HFF-Myc (cell line): ENCODE results near the gene SPON1.

Source experiments
- DNase-seq: peaks from one replicate; pipeline ENCODE4 v3.0.0-alpha.2; 2011; ENCODE audit warnings: low read depth; ENCODE audit errors: extremely low read depth
- H3K4me3 ChIP-seq: replicated peaks from 2 replicates; pipeline ENCODE4 v1.5.1; 2011; ENCODE audit warnings: low read depth, mild to moderate bottlenecking, control low read depth, low read length
- CTCF ChIP-seq: IDR thresholded peaks from 2 replicates; pipeline ENCODE4 v1.5.1; 2012; ENCODE audit warnings: mild to moderate bottlenecking, low read depth, low read length, control low read depth; ENCODE audit errors: missing control alignments

Gene SPON1

DNA sequence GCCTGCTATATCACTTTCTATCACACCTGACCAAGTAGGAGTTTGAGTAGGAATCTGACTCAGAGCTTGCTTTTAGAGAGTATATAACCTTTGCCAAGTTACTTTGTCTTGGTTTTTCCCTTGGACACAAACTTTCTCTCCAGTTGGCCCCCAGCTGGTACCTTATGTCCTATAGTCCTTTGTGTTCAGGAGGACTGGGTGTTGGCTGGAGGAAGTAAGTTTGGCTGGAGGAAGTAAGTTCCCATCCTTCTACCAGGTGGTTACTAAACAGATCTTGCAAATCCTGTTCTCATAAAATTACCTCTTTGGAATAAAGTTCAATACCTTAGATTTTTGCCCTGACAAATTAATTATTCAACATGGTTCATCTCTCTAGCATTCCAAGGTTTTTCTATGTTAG is 37.2 kb downstream of the SPON1 start:
- no peak overlapping the region for H3K4me3 ChIP-seq
- TF ChIP-seq CTCF = no peak
- DNase-seq = no peak

DNA sequence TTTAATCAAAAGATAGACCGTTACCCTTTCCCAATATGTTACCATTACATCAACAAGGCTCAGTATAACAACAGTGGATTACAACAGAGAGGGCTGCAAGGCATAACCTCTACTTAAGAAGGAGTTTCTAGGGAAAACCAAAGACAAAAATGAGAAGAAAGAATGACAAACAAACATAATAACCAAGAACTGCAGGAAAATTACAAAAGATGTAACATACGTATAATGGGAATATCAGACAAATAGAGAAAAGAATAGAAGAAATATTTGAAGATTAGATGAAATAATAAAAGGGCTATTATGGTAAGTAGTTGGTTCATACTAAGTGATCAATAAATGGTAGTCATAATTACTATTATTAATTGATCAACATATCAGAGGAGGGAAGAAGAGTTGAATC is 39.1 kb downstream of the SPON1 start:
- no peak for TF ChIP-seq CTCF
- no peak for DNase-seq
- H3K4me3 ChIP-seq = no peak overlapping the region

DNA sequence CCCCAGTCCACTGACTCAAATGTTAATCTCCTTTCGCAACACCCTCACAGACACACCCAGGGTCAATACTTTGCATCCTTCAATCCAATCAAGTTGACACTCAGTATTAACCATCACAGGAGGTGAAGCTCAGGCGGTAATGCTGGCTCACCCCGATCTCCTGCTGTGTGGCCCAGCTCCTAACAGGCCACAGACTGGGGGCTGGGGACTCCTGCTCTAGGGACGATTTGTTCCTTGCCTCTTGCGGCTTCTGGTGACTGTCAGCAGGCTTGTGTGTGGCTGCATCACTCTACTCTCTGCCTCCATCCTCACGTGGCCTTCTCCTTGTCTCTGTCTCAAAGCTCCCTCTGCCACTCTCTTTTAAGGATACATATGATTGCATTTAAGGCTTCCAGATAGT is 45.0 kb downstream of the SPON1 start:
- TF ChIP-seq CTCF = no peak
- H3K4me3 ChIP-seq = no peak overlapping the region
- DNase-seq = no peak

- no peak overlapping the region for H3K4me3 ChIP-seq
- TF ChIP-seq CTCF = no peak
- DNase-seq = no peak
Measured at GRCh38 chr11:14010665-14011064, 48.1 kb downstream of the SPON1 start.

DNA sequence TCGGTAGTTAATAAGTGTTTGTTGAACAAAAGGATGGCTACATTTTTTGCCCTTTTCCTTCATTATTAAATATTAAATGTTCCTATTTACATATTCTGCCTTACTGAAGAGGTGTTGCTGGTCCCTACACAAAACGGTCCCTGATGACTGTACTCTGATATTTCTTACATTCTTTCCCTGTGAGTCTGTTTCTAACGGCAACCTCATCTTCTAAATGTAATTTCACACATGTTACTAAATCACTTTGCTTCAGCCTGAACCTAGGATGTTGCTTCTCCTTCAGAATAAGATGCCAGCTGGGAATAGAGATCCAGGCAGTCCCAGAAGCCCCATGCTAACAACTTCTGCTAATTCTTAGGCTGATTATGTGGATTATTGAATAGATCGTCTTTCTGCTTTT is 50.3 kb downstream of the SPON1 start:
- no peak for DNase-seq

GRCh38 chr11:14015711-14016110 is 53.2 kb downstream of the SPON1 start:
- no peak for DNase-seq
- no peak for TF ChIP-seq CTCF
- H3K4me3 ChIP-seq = no peak overlapping the region

More for the DNA sequence above, 50.3 kb downstream of the SPON1 start:
- no peak overlapping the region for H3K4me3 ChIP-seq
- no peak for TF ChIP-seq CTCF

GRCh38 chr11:14018441-14018840 is 55.9 kb downstream of the SPON1 start:
- TF ChIP-seq CTCF = no peak
- H3K4me3 ChIP-seq = no peak overlapping the region
- no peak for DNase-seq
